Hepatocyte (in vitro differentiated cells): Measurements from ENCODE around the gene AURKA. TPM values are rescaled to one million over a fixed set of nuclear protein-coding genes. Genes with fewer than 3 reads are reported as not detected.

ENCODE experiments used
- DNase-seq: peaks from one replicate; pipeline ENCODE4 v3.0.0-alpha.2; 2016; ENCODE audit warnings: low spot score
- H2AFZ ChIP-seq: fragments of 200-600 bp; sonication (generic); 2 replicates; pipeline ENCODE4 v1.6.0; 2016; ENCODE audit warnings: antibody characterized with exemption, mild to moderate bottlenecking
- H3K27ac ChIP-seq: fragments of 200-600 bp; sonication (generic); 2 replicates; pipeline ENCODE4 v1.5.1; 2016; ENCODE audit warnings: mild to moderate bottlenecking
- H3K27me3 ChIP-seq: fragments of 200-600 bp; sonication (generic); 2 replicates; pipeline ENCODE4 v1.6.1; 2016
- H3K36me3 ChIP-seq: fragments of 200-600 bp; sonication (generic); replicated peaks from 2 replicates; pipeline ENCODE4 v1.5.1; 2016; ENCODE audit warnings: low read depth; ENCODE audit not compliant: insufficient read depth
- H3K4me1 ChIP-seq: fragments of 200-600 bp; sonication (generic); 2 replicates; pipeline ENCODE4 v1.5.1; 2016; ENCODE audit warnings: mild to moderate bottlenecking, moderate library complexity; ENCODE audit not compliant: insufficient read depth
- H3K4me2 ChIP-seq: fragments of 200-600 bp; sonication (generic); 2 replicates; pipeline ENCODE4 v1.6.0; 2016
- H3K4me3 ChIP-seq: fragments of 200-600 bp; sonication (generic); 2 replicates; pipeline ENCODE4 v1.5.1; 2016; ENCODE audit warnings: mild to moderate bottlenecking
- H3K79me2 ChIP-seq: fragments of 200-600 bp; sonication (generic); 2 replicates; pipeline ENCODE4 v1.6.0; 2017; ENCODE audit warnings: mild to moderate bottlenecking
- H3K9me2 ChIP-seq: fragments of 200-600 bp; sonication (generic); replicated peaks from 2 replicates; pipeline ENCODE4 v1.6.0; 2017; ENCODE audit warnings: mild to moderate bottlenecking; ENCODE audit not compliant: insufficient read depth
- H3K9me3 ChIP-seq: fragments of 200-600 bp; sonication (generic); 2 replicates; pipeline ENCODE4 v1.5.1; 2016; ENCODE audit warnings: low read depth, mild to moderate bottlenecking
- H4K20me1 ChIP-seq: fragments of 200-600 bp; sonication (generic); 2 replicates; pipeline ENCODE4 v1.6.0; 2016; ENCODE audit warnings: mild to moderate bottlenecking; ENCODE audit not compliant: insufficient read depth, poor library complexity, severe bottlenecking
- EZH2 ChIP-seq: fragments of 200-600 bp; sonication (generic); IDR thresholded peaks from 2 replicates; pipeline ENCODE4 v1.6.1; 2016; ENCODE audit warnings: antibody characterized with exemption, mild to moderate bottlenecking, borderline replicate concordance
- EZH2phosphoT487 ChIP-seq: fragments of 200-600 bp; sonication (generic); IDR thresholded peaks from one replicate; pipeline ENCODE4 v1.6.1; 2018; ENCODE audit warnings: antibody characterized with exemption, mild to moderate bottlenecking, low read depth, moderate library complexity; ENCODE audit not compliant: unreplicated experiment, severe bottlenecking
- WGBS: methylation state at CpG from one replicate; pipeline ENCODE4 v1.1.6; 2016; ENCODE audit warnings: low lambda C conversion rate; ENCODE audit errors: missing lambda C conversion rate; 5-methylcytosine and 5-hydroxymethylcytosine counted together
- polyA plus RNA-seq: library from polyadenylated mRNA; unstranded; fragments of >200 nt; fragmentation: Nextera tagmentation; extraction: Ambion mirVana; gene quantifications from 2 replicates; pipeline ENCODE4 v1.2.1, GENCODE V29; 2016
- total RNA-seq: library from RNA; depleted of rRNA; stranded (reverse); fragments of >200 nt; gene quantifications from 2 replicates; pipeline ENCODE4 v1.2.3, GENCODE V29; 2014
- TF ChIP-seq, protein P1 (sequence below): fragments of 200-600 bp; sonication (generic); IDR thresholded peaks from 2 replicates; pipeline ENCODE4 v1.5.1; 2016; ENCODE audit warnings: antibody characterized with exemption, mild to moderate bottlenecking; ENCODE audit not compliant: poor library complexity

The AURKA gene
- total and polyA plus RNA-seq, 2 experiments from 2014 or later = 13.4 to 16.9 TPM

GRCh38 chr20:56360133-56360907 is 31.7 kb downstream of the AURKA start:
- H3K4me2 ChIP-seq = peak overlapping the region; percentile 98
- no peaks in the 10 kb centered on the region for H3K9me2 ChIP-seq
- no peak overlapping the region for H3K4me3 ChIP-seq
- H3K27ac ChIP-seq = peak overlapping the region; percentile 88
- WGBS = 66% methylated on average over 14 of the region's 14 CpGs
- no peaks in the 10 kb centered on the region for H3K9me3 ChIP-seq
- H2AFZ ChIP-seq = no peak overlapping the region
- H3K27me3 ChIP-seq = no peaks in the 10 kb centered on the region
- no peaks in the 10 kb centered on the region for H3K36me3 ChIP-seq
- H4K20me1 ChIP-seq = peaks cover 3% of the 10 kb centered on the region
- peaks cover 25% of the 10 kb centered on the region for H3K79me2 ChIP-seq
- DNase-seq = no peak
- H3K4me1 ChIP-seq = peaks cover 13% of the 10 kb centered on the region
- TF ChIP-seq, protein P1, sequence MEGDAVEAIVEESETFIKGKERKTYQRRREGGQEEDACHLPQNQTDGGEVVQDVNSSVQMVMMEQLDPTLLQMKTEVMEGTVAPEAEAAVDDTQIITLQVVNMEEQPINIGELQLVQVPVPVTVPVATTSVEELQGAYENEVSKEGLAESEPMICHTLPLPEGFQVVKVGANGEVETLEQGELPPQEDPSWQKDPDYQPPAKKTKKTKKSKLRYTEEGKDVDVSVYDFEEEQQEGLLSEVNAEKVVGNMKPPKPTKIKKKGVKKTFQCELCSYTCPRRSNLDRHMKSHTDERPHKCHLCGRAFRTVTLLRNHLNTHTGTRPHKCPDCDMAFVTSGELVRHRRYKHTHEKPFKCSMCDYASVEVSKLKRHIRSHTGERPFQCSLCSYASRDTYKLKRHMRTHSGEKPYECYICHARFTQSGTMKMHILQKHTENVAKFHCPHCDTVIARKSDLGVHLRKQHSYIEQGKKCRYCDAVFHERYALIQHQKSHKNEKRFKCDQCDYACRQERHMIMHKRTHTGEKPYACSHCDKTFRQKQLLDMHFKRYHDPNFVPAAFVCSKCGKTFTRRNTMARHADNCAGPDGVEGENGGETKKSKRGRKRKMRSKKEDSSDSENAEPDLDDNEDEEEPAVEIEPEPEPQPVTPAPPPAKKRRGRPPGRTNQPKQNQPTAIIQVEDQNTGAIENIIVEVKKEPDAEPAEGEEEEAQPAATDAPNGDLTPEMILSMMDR = no peak
- TF ChIP-seq EZH2phosphoT487 (no peak), EZH2 (no peak)

DNA sequence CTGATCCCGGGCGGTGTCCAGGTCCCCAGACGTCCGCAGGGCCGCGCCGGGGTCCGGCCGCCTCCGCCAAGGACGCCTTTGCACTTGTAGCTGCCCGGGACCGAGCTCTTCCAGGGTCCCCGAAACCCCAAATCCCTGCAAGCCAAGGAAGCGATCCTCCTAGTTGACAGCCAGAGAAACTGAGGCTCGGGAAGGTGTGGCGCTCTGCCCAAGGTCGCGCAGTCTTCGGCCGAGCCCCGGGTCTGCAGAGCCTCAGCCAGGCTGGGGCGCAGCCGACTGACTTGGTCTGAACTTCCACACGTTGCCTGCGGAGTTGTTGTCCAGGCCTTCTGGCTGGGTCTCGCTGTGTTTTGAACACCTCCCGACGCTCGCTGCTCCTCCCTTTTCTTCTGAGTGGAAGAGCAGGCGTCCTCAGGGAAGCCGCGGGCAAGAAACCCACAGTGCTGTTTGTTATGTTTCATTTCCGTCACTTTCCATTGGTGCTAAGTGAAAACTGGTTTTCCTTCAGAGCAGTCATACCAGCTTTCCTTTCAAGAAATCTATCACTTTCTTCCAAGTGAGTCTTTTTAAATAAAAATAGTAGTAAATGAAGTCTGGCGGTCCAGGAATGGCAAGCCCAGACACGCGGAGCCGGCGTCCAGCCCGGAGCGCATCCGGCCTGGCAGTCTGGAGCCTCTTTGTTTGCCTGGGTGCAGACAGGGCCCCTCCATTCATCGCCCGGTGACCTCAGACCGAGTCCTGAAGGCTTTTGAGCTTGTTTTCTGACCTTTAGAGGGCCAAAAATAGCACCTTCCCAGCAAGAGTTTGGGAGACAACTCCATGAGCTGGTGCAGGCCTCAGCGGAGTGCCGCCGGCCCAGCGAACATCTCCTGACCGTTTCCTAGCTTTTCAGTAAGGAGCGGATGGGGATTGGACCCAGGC is 32.5 kb downstream of the AURKA start:
- Histone ChIP-seq H3K4me3 (peak overlapping the region; percentile 84), H3K4me1 (peaks cover 13% of the 10 kb centered on the region), H3K27ac (peak overlapping the region; percentile 88), H3K79me2 (peaks cover 25% of the 10 kb centered on the region), H4K20me1 (peaks cover 3% of the 10 kb centered on the region), H3K36me3 (no peaks in the 10 kb centered on the region), H2AFZ (peak overlapping the region; percentile 75), H3K27me3 (no peaks in the 10 kb centered on the region), H3K9me3 (no peaks in the 10 kb centered on the region), H3K4me2 (peak overlapping the region; percentile 98), H3K9me2 (no peaks in the 10 kb centered on the region)
- peak; percentile 79 for DNase-seq
- TF ChIP-seq EZH2 (no peak), EZH2phosphoT487 (no peak)
- TF ChIP-seq, protein P1 = no peak
- WGBS = 9% methylated on average over 51 of the region's 51 CpGs

DNA sequence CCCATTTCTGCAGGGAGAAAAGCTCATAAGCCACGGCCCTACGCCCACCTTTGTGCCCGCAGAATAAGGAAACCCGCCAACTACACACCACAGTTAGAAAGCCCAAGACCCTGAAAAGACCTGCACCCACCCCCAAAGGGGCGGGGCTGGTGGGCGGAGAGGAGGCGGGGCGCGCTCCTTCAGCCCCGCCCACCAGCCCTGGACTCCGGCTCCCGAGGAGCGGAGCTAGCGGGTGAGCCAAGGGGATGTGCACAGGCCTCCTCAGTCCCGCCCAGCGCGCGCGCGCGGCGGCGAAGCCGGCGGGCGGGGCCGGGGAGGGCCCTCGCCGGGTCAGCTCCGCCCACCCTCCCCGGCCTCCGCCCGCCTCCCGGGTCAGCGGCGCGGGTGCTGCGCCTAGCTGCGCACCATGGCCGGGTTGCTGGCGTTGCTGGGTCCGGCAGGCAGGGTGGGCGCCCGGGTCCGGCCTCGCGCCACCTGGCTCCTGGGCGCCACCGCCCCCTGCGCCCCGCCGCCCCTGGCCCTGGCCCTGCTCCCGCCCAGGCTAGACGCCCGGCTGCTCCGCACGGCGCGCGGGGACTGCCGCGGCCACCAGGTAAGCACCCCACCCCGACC is 33.3 kb downstream of the AURKA start, which contains the start of gene FAM210B:
Gene FAM210B (plus strand): TSS at position 375 of the 612 bp plus-strand sequence. CDS start 32 bp downstream, at position 407.
- no peaks in the 10 kb centered on the region for H3K27me3 ChIP-seq
- no peaks in the 10 kb centered on the region for H3K9me2 ChIP-seq
- H3K79me2 ChIP-seq = peaks cover 25% of the 10 kb centered on the region
- peak within 1 kb of the TSS; percentile 75 for H2AFZ ChIP-seq
- H3K4me2 ChIP-seq = peak within 1 kb of the TSS; percentile 98
- H4K20me1 ChIP-seq = peaks cover 3% of the 10 kb centered on the region
- H3K27ac ChIP-seq = peak within 1 kb of the TSS; percentile 88
- peak within 1 kb of the TSS; percentile 84 for H3K4me3 ChIP-seq
- H3K36me3 ChIP-seq = no peaks in the 10 kb centered on the region
- WGBS = 4% methylated on average over 23 of the region's 63 CpGs
- no peak for TF ChIP-seq EZH2
- no peak for TF ChIP-seq EZH2phosphoT487
- TF ChIP-seq, protein P1 = no peak
- DNase-seq = peak; percentile 96
- H3K4me1 ChIP-seq = peaks cover 13% of the 10 kb centered on the region
- no peaks in the 10 kb centered on the region for H3K9me3 ChIP-seq
